Psoas muscle (tissue), 8 donors: ENCODE data around the gene CROCC. TPM values are rescaled to one million over a fixed set of nuclear protein-coding genes. Genes with fewer than 3 reads are reported as not detected.
"Not testable (repeated sequence)": the region's sequence is repeated elsewhere in the genome, so short reads cannot be mapped to it uniquely, and the experiment has no call there.

ENCODE experiments used
- ATAC-seq, 4 donors: fragments of 200-7000 bp; cut with Tn5 transposase; one replicate each; pipeline ENCODE4 v1.9.1; 2020; ENCODE audit warnings: moderate library complexity in 3 of 4, mild to moderate bottlenecking in 2 of 4
- DNase-seq, 2 donors: peaks; one replicate each; pipeline ENCODE4 v3.0.0-alpha.2; 2020
- H3K27ac ChIP-seq: fragments of 200-600 bp; one replicate; pipeline ENCODE4 v1.8.0; 2022
- H3K27me3 ChIP-seq, 3 donors: fragments of 200-600 bp in 1 of 3; one replicate each; pipeline versions ENCODE4 v1.6.1 to v1.8.0; 2013 to 2022; ENCODE audit warnings: low read length in 2 of 3, mild to moderate bottlenecking in 2 of 3, moderate library complexity in 1 of 3; ENCODE audit not compliant: insufficient read depth in 3 of 3
- H3K36me3 ChIP-seq, 2 donors: fragments of 200-600 bp in 1 of 2; one replicate each; pipeline versions ENCODE4 v1.6.1 to v1.8.0; 2013 to 2022; ENCODE audit warnings: low read depth in 1 of 2, mild to moderate bottlenecking in 1 of 2, moderate library complexity in 1 of 2; ENCODE audit not compliant: insufficient read depth in 1 of 2
- H3K4me1 ChIP-seq: fragments of 200-600 bp; one replicate; pipeline ENCODE4 v1.8.0; 2022
- H3K4me3 ChIP-seq: fragments of 200-600 bp; one replicate; pipeline ENCODE4 v1.8.0; 2022; ENCODE audit warnings: mild to moderate bottlenecking
- H3K9me3 ChIP-seq: fragments of 200-600 bp; one replicate; pipeline ENCODE4 v1.8.0; 2022
- CTCF ChIP-seq: fragments of 200-600 bp; IDR thresholded peaks from one replicate; pipeline ENCODE4 v1.8.0; 2022; ENCODE audit warnings: antibody characterized with exemption
- WGBS, 3 donors: extraction: QIAGEN DNeasy Blood & Tissue Kit; methylation state at CpG; one replicate each; pipeline versions ENCODE4 v1.1.6 to v1.1.7; 2013; 5-methylcytosine and 5-hydroxymethylcytosine counted together
- intact Hi-C, 2 donors: fragments of 100-400 bp; cut with DNase I; formaldehyde crosslinking; loops; one replicate each; pipeline versions ENCODE4 v1.11.0 to v1.14.2; 2022
- polyA plus RNA-seq, 3 donors: library from polyadenylated mRNA; stranded (reverse); fragments of 200-250 nt; gene quantifications; one replicate each; pipeline ENCODE4 v1.2.3, GENCODE V29; 2013
- total RNA-seq, 4 donors: library from RNA; stranded (reverse); fragmentation: NEBNext Ultra II Directional in 2 of 4; extraction: Animal tissue kit (Norgen Biotek cat#: 25700) in 2 of 4; gene quantifications; one replicate each; pipeline versions ENCODE4 v1.2.1 to v1.2.4, GENCODE V29; 2021 to 2023
- donor health status: healthy with polysubstance abuse.
- donor health status: DM: no; HTN: no; CAD: no; lungs with moderate emphysema.
- donor health status: Bipolar disorder and iron deficiency.
- donor health status: healthy.
- donor health status: DM: yes; HTN: yes; CAD: no.
- donor health status: DM: no; HTN: no; CAD: no.
- donor health status: DM: no; HTN: no; CAD: no.
- donor health status: DM: yes; HTN: yes; CAD: no.

Gene CROCC
- total and polyA plus RNA-seq, 7 donors = 3.1 to 6.5 (median 4.8) TPM

- no peak for TF ChIP-seq CTCF
These were observed 3.4 kb upstream of the CROCC start for GRCh38 chr1:16918371-16918770.

GRCh38 chr1:16918936-16919665 is 2.6 kb upstream of the CROCC start:
- DNase-seq = peak; percentile 4 to 38
- H3K4me1 ChIP-seq, H3K9me3 ChIP-seq, H3K4me3 ChIP-seq, H3K27me3 ChIP-seq, ATAC-seq, H3K36me3 ChIP-seq, intact Hi-C loops, H3K27ac ChIP-seq: not testable (repeated sequence)
- WGBS, 3 donors = 80 to 89% (median 87%) methylated on average over 15 of the region's 15 CpGs

More at GRCh38 chr1:16918371-16918770, 3.4 kb upstream of the CROCC start:
- no peak overlapping the region for H3K4me3 ChIP-seq
- H3K36me3 ChIP-seq = no peaks in the 10 kb centered on the region
- DNase-seq (peak in 1 of 2 donors; percentile 3), ATAC-seq (no peak)
- no peaks in the 10 kb centered on the region for H3K9me3 ChIP-seq
- no peaks in the 10 kb centered on the region for H3K27me3 ChIP-seq
- WGBS, 3 donors = 53 to 79% (median 77%) methylated on average over 3 of the region's 3 CpGs
- H3K4me1 ChIP-seq = peaks cover 7% of the 10 kb centered on the region
- H3K27ac ChIP-seq = no peak overlapping the region
- intact Hi-C loops = no loop called here

GRCh38 chr1:16920951-16921350 is 780 bp upstream of the CROCC start:
- ATAC-seq (no peak), DNase-seq (peak; percentile 6 to 36)
- no peak for TF ChIP-seq CTCF
- 75 to 83% (median 76%) methylated on average over 10 of the region's 10 CpGs for WGBS, 3 donors
- no peaks in the 10 kb centered on the region for H3K36me3 ChIP-seq
- H3K9me3 ChIP-seq = no peaks in the 10 kb centered on the region
- intact Hi-C loops = no loop called here
- H3K27ac ChIP-seq = no peak overlapping the region
- no peak overlapping the region for H3K4me3 ChIP-seq
- H3K27me3 ChIP-seq = no peaks in the 10 kb centered on the region
- peaks cover 7% of the 10 kb centered on the region for H3K4me1 ChIP-seq

GRCh38 chr1:16922466-16922865 is 735 bp downstream of the CROCC start:
- intact Hi-C loops = loop anchor here in 1 of 2 donors (2.0 kb wide), 1 partner anchor 26 kb away; no protein-coding TSS in a partner anchor
- H3K9me3 ChIP-seq = no peaks in the 10 kb centered on the region
- H3K4me3 ChIP-seq = no peak overlapping the region
- peaks cover 7% of the 10 kb centered on the region for H3K4me1 ChIP-seq
- no peak overlapping the region for H3K27ac ChIP-seq
- no peaks in the 10 kb centered on the region for H3K27me3 ChIP-seq
- 86 to 92% (median 91%) methylated on average over 10 of the region's 10 CpGs for WGBS, 3 donors
- no peaks in the 10 kb centered on the region for H3K36me3 ChIP-seq
- no peak for TF ChIP-seq CTCF
- no peak for ATAC-seq
- peak; percentile 3 to 25 for DNase-seq

GRCh38 chr1:16922885-16923431 is 1.2 kb downstream of the CROCC start:
- no peak overlapping the region for H3K27ac ChIP-seq
- peaks cover 7% of the 10 kb centered on the region for H3K4me1 ChIP-seq
- intact Hi-C loops = loop anchor here in 1 of 2 donors (2.0 kb wide), 1 partner anchor 26 kb away; no protein-coding TSS in a partner anchor
- no peaks in the 10 kb centered on the region for H3K9me3 ChIP-seq
- DNase-seq (peak; percentile 10 to 40), ATAC-seq (no peak)
- H3K36me3 ChIP-seq = no peaks in the 10 kb centered on the region
- 78 to 84% (median 81%) methylated on average over 17 to 18 of the region's 18 CpGs for WGBS, 3 donors
- no peak for TF ChIP-seq CTCF
- no peaks in the 10 kb centered on the region for H3K27me3 ChIP-seq
- no peak overlapping the region for H3K4me3 ChIP-seq
